Activated gamma-delta T cell (primary cell): ENCODE results near the gene TMEM30B.

Experiments used
- DNase-seq: peaks from one replicate; lab custom pipeline; 2025; lab: John Stamatoyannopoulos, UW

Gene TMEM30B

DNA sequence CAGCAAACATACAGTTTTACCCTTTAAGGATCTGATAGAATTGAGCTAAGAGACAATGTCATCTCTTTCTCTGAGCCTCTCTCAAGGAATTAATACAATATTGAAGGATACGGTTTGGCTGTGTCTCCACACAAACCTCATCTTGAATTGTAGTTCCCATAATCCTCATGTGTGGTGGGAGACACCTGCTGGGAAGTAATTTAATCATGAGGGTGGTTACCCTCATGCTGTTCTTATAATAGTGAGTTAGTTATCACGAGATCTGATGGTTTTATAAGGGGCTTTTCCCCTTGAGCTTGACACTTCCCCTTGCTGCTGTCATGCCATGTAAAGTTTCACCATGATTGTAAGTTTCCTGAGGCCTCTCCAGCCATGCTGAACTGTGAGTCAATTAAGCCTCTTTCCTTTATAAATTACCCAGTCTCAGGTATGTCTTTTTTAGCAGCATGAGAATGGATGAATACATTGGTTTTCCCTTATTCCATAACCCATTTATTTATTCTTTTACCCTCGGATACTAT lies 47.6 kb downstream of the TMEM30B start:
- DNase-seq = no peak

GRCh38 chr14:61231810-61232209 lies 49.3 kb downstream of the TMEM30B start:
- DNase-seq = no peak

- DNase-seq = no peak
Measured at GRCh38 chr14:61229981-61230380, 51.2 kb downstream of the TMEM30B start.

GRCh38 chr14:61229475-61229888 lies 51.7 kb downstream of the TMEM30B start:
- DNase-seq = no peak

- DNase-seq = no peak
Measured at GRCh38 chr14:61227884-61228591, 53.1 kb downstream of the TMEM30B start.
